GM20000 (cell line): ENCODE measurements around the gene XPR1.

Source experiments
- DNase-seq: peaks from one replicate; pipeline ENCODE4 v3.0.0; 2012; ENCODE audit warnings: low spot score
- TF ChIP-seq, protein P1 (sequence below): IDR thresholded peaks from 2 replicates; pipeline ENCODE4 v1.5.1; 2012; ENCODE audit warnings: mild to moderate bottlenecking, control low read depth; ENCODE audit errors: extremely low read depth, missing control alignments

The XPR1 gene

DNA sequence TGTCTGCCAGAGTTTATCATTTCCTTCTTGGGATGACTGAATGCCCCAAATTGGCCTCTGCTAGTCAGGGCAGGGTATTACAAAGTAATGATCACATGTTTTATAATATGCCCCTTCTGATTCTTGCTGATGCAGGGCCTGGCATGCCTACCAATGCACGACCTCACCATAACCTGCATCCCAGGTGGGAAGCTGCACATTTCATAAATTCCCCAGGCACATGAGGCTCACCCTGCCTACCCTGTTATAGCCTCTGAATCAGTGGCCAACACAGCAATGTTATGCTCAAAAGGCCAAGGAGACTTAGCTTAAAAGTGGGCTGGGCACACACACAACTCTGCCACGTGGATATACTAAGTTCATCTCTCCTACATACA lies 28.0 kb upstream of the XPR1 start:
- no peak for DNase-seq
- TF ChIP-seq, protein P1, sequence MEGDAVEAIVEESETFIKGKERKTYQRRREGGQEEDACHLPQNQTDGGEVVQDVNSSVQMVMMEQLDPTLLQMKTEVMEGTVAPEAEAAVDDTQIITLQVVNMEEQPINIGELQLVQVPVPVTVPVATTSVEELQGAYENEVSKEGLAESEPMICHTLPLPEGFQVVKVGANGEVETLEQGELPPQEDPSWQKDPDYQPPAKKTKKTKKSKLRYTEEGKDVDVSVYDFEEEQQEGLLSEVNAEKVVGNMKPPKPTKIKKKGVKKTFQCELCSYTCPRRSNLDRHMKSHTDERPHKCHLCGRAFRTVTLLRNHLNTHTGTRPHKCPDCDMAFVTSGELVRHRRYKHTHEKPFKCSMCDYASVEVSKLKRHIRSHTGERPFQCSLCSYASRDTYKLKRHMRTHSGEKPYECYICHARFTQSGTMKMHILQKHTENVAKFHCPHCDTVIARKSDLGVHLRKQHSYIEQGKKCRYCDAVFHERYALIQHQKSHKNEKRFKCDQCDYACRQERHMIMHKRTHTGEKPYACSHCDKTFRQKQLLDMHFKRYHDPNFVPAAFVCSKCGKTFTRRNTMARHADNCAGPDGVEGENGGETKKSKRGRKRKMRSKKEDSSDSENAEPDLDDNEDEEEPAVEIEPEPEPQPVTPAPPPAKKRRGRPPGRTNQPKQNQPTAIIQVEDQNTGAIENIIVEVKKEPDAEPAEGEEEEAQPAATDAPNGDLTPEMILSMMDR, result no peak

DNA sequence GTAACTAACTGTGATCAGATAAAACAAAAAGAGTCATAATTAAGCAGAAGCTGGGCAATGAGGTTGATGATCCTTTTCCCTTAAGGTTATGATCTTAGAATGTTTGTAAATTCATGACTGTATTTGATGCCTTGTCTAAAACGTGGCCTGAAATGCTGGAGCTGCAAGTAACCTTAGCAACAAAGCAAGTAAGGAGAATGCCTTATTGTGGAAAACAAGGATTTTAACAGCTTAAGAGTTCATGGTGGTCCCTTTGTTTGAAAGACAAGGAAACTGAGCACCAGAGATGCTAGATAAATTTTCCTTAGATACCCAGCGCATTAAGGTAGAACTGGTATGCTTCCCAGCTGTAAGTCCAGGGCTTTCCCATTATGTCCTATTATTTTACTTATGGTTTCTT lies 25.7 kb upstream of the XPR1 start:
- no peak for DNase-seq
- TF ChIP-seq, protein P1, result no peak

DNA sequence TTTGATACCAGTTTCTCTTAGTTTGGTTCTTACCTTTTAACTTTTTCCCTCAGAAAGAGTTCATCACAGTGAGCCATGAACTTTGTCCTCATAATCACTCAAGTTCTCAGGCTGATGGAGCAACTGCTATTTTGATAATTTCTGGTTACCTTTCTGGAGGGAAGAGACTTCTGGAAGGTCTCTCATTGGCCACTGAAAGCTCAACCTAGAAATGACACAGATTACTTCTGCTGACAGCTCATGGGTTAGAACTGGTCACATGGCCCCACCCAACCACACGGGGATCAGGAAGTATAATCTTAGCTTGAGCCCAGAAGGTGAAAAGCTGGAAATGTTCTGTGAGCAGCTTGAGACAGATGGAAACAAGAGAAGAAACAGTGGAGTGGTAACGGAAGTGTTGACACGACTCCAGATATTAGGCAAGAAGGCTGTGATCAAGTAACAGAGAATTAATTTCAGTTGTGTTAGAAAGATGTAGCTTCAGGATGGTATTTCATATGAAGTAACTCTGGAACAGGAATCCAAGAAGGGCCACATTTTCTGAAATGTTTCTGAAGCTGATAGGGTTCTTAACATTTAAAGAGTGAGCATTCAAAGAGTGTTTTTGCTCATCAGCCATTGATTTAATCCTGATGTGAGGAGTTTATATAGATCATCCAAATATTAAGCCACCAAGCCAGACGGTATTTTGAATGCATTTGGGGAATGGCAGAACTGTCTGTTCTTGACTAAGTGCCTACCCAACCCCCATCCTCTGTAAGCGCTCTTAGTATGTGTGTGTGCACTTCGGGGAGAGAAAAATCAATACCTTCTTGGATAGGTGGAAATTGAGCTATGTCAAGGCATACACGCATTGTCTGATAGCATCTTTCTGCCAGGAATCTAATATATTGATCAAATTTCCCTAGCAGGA lies 21.9 kb upstream of the XPR1 start:
- no peak for DNase-seq
- TF ChIP-seq, protein P1, result no peak

DNA sequence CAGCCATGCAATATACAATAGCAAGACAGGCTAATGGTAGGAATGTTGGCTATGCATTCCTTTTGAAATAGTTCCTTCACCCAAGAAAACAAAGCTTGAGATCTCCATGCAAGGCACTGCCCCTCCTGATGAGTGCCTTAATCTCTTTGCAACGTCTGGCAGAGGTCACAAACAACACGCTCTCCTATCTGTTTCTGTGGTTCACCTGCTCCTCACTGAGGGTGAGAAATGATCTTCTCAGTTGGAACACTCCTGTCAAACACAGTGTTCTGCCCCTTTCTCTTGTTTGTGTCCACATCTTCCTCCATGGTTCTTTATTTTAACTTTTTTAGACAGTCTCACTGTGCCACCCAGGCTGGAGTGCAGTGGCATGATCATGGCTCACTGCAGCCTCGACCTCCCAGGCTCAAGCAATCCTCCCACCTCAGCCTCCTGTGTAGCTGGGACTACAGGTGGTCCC lies 21.2 kb upstream of the XPR1 start:
- TF ChIP-seq, protein P1, result no peak
- DNase-seq, result no peak

DNA sequence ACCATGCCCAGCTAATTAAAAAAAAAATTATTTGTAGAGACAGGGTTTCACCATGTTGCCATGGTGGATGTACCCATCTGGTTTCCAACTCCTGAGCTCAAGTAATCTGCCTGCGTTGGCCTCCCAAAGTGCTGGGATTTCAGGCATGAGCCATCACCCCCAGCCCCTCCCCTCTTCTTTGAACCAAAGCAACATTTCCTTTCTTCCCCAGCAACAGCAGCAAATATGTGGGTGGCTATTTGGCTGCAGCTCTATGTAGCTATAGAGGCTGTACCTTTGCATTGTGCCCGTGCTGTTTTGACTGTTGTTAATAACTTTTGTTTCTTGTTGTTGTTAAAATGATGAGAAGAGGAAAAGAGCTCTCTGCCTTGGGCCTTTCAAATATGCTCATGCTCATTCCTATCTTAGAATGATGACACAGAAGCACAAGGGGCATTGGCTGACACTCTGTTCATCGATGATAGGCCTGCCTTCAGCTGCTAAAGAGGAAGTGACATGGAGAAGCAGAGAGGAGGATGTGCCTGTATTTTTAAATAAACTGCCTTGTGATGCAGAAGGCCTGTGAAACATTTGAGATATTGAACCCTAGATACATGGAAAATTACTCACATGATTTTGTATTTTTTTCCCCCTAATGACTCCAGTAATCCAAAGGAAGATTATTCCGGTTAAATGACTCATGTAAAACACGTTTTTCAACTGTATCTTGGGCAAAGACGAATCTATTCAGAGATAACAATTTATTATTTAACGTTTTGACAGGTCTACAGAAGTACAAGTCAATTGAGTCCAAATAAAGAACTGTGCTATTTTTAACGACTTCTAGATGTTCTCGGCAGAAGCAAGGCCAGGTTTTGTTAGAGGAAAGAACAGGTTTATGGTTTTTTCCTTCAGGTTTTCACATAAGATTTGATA lies 20.5 kb upstream of the XPR1 start:
- no peak for DNase-seq
- TF ChIP-seq, protein P1, result no peak

DNA sequence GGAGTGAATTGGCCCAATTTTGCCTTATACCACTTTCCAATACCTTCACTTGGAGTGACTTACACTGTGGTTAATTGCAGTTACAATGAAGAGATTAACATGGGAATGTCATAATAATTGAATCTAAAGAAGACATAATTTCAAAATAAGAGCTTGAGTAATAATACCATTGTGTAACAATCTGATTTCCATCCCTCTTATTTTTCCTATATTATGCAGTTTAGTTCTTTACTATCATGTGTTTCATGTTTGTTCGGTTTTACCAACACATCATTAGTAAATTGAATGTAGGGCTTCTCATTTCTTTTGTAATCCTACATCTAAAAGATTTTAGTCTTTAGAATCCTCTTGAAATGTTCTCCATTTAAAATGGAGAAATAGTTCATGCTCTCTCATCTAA lies 19.2 kb upstream of the XPR1 start:
- TF ChIP-seq, protein P1, result no peak

DNA sequence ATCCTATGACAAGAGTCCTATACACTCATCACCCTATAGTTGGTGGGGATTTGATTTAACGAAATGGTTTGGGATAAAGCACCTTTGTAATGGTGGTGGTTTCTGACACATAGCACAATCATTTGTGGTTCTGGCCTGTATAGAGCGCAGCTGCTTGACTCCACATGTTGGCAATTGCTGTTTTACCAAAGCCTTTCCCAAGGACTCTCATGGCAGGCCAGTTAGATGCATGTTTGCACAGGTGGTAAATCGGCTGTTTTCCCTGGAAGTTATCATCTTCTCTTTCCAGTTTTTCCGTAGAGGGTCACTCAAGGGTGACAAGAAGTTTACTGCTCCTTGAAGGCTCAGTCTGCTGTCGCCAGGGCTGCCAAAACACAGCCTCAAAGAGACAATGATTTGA lies 17.1 kb upstream of the XPR1 start:
- no peak for DNase-seq

More for the DNA sequence above, 19.2 kb upstream of the XPR1 start:
- DNase-seq, result no peak

More for the DNA sequence above, 17.1 kb upstream of the XPR1 start:
- TF ChIP-seq, protein P1, result no peak
